HFFc6 (cell line): ENCODE results near the gene DEUP1. TPM values are rescaled to one million over a fixed set of nuclear protein-coding genes. Genes with fewer than 3 reads are reported as not detected.
"Not testable (repeated sequence)": the region's sequence is repeated elsewhere in the genome, so short reads cannot be mapped to it uniquely, and the experiment has no call there.

ENCODE experiments used
- DNase-seq: peaks from one replicate; pipeline ENCODE4 v3.0.0-alpha.2; 2018
- H3K27ac Mint-ChIP-seq: 2 replicates; pipeline ENCODE4 v1.8.0; 2020; ENCODE audit warnings: mild to moderate bottlenecking, mixed read lengths
- H3K27me3 Mint-ChIP-seq: 2 replicates; pipeline ENCODE4 v1.8.0; 2021; ENCODE audit warnings: mild to moderate bottlenecking, moderate library complexity, mixed read lengths; ENCODE audit not compliant: insufficient read depth
- H3K36me3 Mint-ChIP-seq: 2 replicates; pipeline ENCODE4 v1.8.0; 2021; ENCODE audit warnings: low read depth, mixed read lengths
- H3K4me1 Mint-ChIP-seq: 2 replicates; pipeline ENCODE4 v1.8.0; 2020; ENCODE audit warnings: low read depth, mixed read lengths
- H3K4me3 Mint-ChIP-seq: 2 replicates; pipeline ENCODE4 v1.8.0; 2020; ENCODE audit warnings: mild to moderate bottlenecking, moderate library complexity, mixed read lengths
- H3K9me3 Mint-ChIP-seq: 2 replicates; pipeline ENCODE4 v1.8.0; 2020; ENCODE audit warnings: mild to moderate bottlenecking, mixed read lengths
- total RNA-seq, 6 experiments: library from RNA; stranded (reverse); fragmentation: NEBNext Ultra II Directional; extraction: Animal tissue kit (Norgen Biotek cat#: 25700); gene quantifications; 2 replicates in 1 of 6; 3 replicates in 5 of 6; pipeline ENCODE4 v1.2.3, GENCODE V29; 2021
- TF ChIP-seq, protein P1 (sequence below): fragments of 200-600 bp; sonication (generic); IDR thresholded peaks from 2 replicates; pipeline ENCODE4 v1.5.0; 2021; ENCODE audit warnings: antibody characterized with exemption, mild to moderate bottlenecking

DEUP1 gene
- total RNA-seq, 6 experiments from 2014 or later = not detected

DNA sequence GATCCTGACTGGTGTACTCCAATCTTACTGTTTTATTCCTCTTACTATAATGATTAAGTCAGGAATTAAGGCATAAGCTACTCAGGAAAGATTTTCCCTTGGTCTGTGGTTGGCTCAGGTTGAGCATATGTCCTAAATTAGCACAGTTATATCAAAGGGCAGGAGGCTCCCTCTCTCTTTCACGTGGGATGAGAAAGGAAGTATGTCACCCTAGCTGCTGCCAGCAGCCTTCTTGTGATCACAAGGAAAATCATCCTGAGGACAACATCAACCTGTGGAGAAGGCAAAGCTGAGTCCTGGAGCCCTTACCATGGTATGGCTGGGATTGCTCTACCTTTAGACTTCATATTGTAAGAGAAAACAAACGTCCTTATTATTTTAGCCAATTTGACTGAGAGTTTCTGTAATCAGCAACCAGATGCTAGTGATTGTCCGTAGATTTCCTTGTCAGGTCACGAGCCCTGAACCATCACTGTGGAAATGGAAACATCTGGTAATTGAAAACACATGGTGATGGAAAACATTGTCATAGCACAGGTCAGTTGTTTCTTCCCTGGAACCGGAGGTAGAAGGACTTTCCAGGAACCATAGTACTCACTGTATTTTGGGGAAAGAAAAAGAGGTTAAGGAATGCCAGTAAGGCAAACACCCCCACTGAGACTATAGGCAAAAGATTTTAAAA is 40.6 kb upstream of the DEUP1 start:
- no peaks in the 10 kb centered on the region for H3K9me3 Mint-ChIP-seq
- H3K27ac Mint-ChIP-seq = no peak overlapping the region
- no peak overlapping the region for H3K4me3 Mint-ChIP-seq
- TF ChIP-seq, protein P1, sequence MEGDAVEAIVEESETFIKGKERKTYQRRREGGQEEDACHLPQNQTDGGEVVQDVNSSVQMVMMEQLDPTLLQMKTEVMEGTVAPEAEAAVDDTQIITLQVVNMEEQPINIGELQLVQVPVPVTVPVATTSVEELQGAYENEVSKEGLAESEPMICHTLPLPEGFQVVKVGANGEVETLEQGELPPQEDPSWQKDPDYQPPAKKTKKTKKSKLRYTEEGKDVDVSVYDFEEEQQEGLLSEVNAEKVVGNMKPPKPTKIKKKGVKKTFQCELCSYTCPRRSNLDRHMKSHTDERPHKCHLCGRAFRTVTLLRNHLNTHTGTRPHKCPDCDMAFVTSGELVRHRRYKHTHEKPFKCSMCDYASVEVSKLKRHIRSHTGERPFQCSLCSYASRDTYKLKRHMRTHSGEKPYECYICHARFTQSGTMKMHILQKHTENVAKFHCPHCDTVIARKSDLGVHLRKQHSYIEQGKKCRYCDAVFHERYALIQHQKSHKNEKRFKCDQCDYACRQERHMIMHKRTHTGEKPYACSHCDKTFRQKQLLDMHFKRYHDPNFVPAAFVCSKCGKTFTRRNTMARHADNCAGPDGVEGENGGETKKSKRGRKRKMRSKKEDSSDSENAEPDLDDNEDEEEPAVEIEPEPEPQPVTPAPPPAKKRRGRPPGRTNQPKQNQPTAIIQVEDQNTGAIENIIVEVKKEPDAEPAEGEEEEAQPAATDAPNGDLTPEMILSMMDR = no peak
- H3K27me3 Mint-ChIP-seq = peaks cover 4% of the 10 kb centered on the region; the same call in 1 of the 2 replicates
- no peaks in the 10 kb centered on the region for H3K4me1 Mint-ChIP-seq
- H3K36me3 Mint-ChIP-seq = no peaks in the 10 kb centered on the region
- DNase-seq = no peak

DNA sequence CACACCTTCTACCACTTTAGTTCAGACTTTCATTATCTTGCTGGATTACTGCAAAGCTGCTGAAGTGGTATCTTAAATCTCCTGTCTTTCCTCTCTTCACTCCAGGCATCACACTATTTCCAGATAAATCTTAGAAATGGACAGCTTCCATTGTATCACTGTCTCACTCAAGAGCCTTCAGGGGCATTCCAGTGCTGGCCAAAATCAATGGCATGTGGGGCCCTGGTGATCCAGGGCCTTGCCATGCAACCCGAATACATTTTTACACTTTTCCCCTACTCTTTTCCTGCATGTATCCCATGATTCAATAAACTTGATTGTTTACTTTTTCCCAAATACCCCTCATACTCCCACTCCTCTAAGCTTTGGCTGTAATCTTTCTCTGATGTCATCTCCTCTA is 39.4 kb upstream of the DEUP1 start:
- Mint-ChIP-seq H3K4me1 (no peaks in the 10 kb centered on the region), H3K36me3 (no peaks in the 10 kb centered on the region), H3K4me3 (no peak overlapping the region), H3K9me3 (no peaks in the 10 kb centered on the region), H3K27me3 (peaks cover 4% of the 10 kb centered on the region; the same call in 1 of the 2 replicates), H3K27ac (no peak overlapping the region)
- TF ChIP-seq, protein P1 = no peak
- no peak for DNase-seq

- Mint-ChIP-seq H3K4me3 (no peak overlapping the region), H3K36me3 (no peaks in the 10 kb centered on the region), H3K4me1 (no peaks in the 10 kb centered on the region), H3K27me3 (peaks cover 3% of the 10 kb centered on the region; the same call in 1 of the 2 replicates), H3K27ac (no peak overlapping the region), H3K9me3 (no peaks in the 10 kb centered on the region)
- DNase-seq = no peak
- TF ChIP-seq, protein P1 = no peak
Observed at GRCh38 chr11:93291898-93292297, 38.6 kb upstream of the DEUP1 start.

- no peak for DNase-seq
- TF ChIP-seq, protein P1 = no peak
- H3K4me1 Mint-ChIP-seq = no peaks in the 10 kb centered on the region
- H3K4me3 Mint-ChIP-seq = no peak overlapping the region
- peaks cover 3% of the 10 kb centered on the region; the same call in 1 of the 2 replicates for H3K27me3 Mint-ChIP-seq
- H3K9me3 Mint-ChIP-seq = no peaks in the 10 kb centered on the region
- H3K27ac Mint-ChIP-seq = no peak overlapping the region
- H3K36me3 Mint-ChIP-seq = no peaks in the 10 kb centered on the region
Observed at GRCh38 chr11:93295921-93296575, 34.5 kb upstream of the DEUP1 start.

DNA sequence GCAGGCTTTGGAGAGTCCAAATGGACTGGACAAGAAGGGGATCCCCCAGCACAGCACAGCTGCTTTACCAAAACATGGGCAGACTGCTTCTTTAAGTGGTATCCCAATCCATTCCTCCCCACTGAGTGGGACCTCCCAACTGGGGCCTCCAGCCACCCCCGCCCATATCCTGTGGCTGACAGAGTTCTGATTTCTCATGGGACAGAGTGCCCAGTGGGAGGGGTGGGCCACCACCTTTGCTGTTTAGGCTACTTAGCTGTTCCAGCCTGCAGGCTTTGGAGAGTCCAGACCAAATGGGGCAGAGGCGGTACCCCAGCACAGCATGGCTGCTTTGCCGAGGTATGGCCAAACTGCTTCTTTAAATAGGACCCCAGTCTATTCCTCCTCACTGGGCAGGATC is 26.9 kb upstream of the DEUP1 start:
- Mint-ChIP-seq H3K9me3 (peaks cover 9% of the 10 kb centered on the region), H3K4me3 (no peak overlapping the region), H3K4me1 (no peaks in the 10 kb centered on the region), H3K27ac (no peak overlapping the region), H3K36me3 (no peaks in the 10 kb centered on the region), H3K27me3 (peaks cover under 1% of the 10 kb centered on the region; the same call in 1 of the 2 replicates)
- no peak for DNase-seq
- TF ChIP-seq, protein P1 = no peak

DNA sequence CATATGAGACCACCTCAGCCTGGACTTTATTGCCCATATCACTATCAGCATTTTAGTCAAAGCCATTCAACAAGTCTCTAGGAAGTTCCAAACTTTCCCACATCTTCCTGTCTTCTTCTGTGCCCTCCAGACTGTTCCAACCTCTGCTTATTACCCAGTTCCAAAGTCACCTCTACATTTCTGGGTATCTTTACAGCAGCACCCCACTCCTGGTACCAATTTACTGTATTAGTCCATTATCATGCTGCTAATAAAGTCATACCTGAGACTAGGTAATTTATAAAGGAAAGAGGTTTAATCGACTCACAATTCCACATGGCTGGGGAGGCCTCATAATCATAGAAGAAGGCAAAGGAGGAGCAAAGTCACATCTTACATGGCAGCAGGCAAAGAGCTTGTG is 16.1 kb upstream of the DEUP1 start:
- not testable (repeated sequence) for H3K27me3 Mint-ChIP-seq, DNase-seq, H3K27ac Mint-ChIP-seq, H3K4me1 Mint-ChIP-seq, H3K4me3 Mint-ChIP-seq, H3K36me3 Mint-ChIP-seq
- H3K9me3 Mint-ChIP-seq = peaks cover 46% of the 10 kb centered on the region
